ENCODE measurements around the gene TRIM33.

Gene TRIM33

GRCh38 chr1:114502080-114502479, 8.9 kb downstream of the TRIM33 start:
- H3K36me3 ChIP-seq (ENCODE audit: control insufficient read depth in 1 of 2, insufficient read depth in 2 of 2, low read length in 2 of 2): peaks cover 0 to 4% of the 10 kb centered on the region in 2 experiments
- H3K27me3 ChIP-seq (ENCODE audit: insufficient read depth, low read length): no peaks in the 10 kb centered on the region
- H3K23ac ChIP-seq (ENCODE audit: low read length): no peak overlapping the region
- no peak overlapping the region for H4K8ac ChIP-seq (ENCODE audit: low read depth, low read length)
- H4K91ac ChIP-seq (ENCODE audit: low read depth, low read length): no peak overlapping the region
- H3K4me3 ChIP-seq (ENCODE audit: low read depth, low read length): no peak overlapping the region
- DNase-seq: no peak
- no peak overlapping the region for H2AK5ac ChIP-seq (ENCODE audit: low read length)
- no peak overlapping the region for H2BK5ac ChIP-seq (ENCODE audit: low read depth, low read length, poor library complexity)
- no peak overlapping the region for H3K14ac ChIP-seq (ENCODE audit: low read length)
- H3K27ac ChIP-seq (ENCODE audit: low read depth, low read length): no peak overlapping the region
- no peaks in the 10 kb centered on the region for H3K79me1 ChIP-seq (ENCODE audit: low read length)
- H3K4me1 ChIP-seq (ENCODE audit: control insufficient read depth in 1 of 2, insufficient read depth in 2 of 2, low read length in 2 of 2): peaks cover 11 to 12% of the 10 kb centered on the region in 2 experiments
- H2BK12ac ChIP-seq (ENCODE audit: low read length): no peak overlapping the region
- H3K9ac ChIP-seq (ENCODE audit: low read length): no peak overlapping the region
- H3K18ac ChIP-seq (ENCODE audit: low read length): no peak overlapping the region
- no peak overlapping the region for H3K4ac ChIP-seq (ENCODE audit: low read depth, low read length)
- H3K9me3 ChIP-seq (ENCODE audit: insufficient read depth, low read depth, low read length): no peaks in the 10 kb centered on the region
- H2BK120ac ChIP-seq (ENCODE audit: insufficient read depth, low read length, poor library complexity): no peak overlapping the region
- no peak overlapping the region for H2AFZ ChIP-seq (ENCODE audit: insufficient read depth, low read length, poor library complexity)
- H3K79me2 ChIP-seq (ENCODE audit: control insufficient read depth, insufficient read depth, low read length, poor library complexity): peaks cover 8% of the 10 kb centered on the region
- no peak overlapping the region for H3K4me2 ChIP-seq (ENCODE audit: low read length)
- no peak overlapping the region for H4K12ac ChIP-seq (ENCODE audit: low read depth, low read length)

GRCh38 chr1:114499478-114499877, 11.5 kb downstream of the TRIM33 start:
- Histone ChIP-seq H2BK120ac (ENCODE audit: insufficient read depth, low read length, poor library complexity) (no peak overlapping the region), H4K8ac (ENCODE audit: low read depth, low read length) (no peak overlapping the region), H3K4me2 (ENCODE audit: low read length) (no peak overlapping the region), H3K9me3 (ENCODE audit: insufficient read depth, low read depth, low read length) (no peaks in the 10 kb centered on the region), H3K18ac (ENCODE audit: low read length) (no peak overlapping the region), H3K9ac (ENCODE audit: low read length) (no peak overlapping the region), H2AFZ (ENCODE audit: insufficient read depth, low read length, poor library complexity) (no peak overlapping the region), H3K4me3 (ENCODE audit: low read depth, low read length) (no peak overlapping the region), H4K91ac (ENCODE audit: low read depth, low read length) (no peak overlapping the region), H2AK5ac (ENCODE audit: low read length) (no peak overlapping the region), H2BK5ac (ENCODE audit: low read depth, low read length, poor library complexity) (no peak overlapping the region), H3K14ac (ENCODE audit: low read length) (no peak overlapping the region), H3K79me1 (ENCODE audit: low read length) (no peaks in the 10 kb centered on the region), H4K12ac (ENCODE audit: low read depth, low read length) (no peak overlapping the region), H3K4ac (ENCODE audit: low read depth, low read length) (peak overlapping the region; percentile 86), H3K27me3 (ENCODE audit: insufficient read depth, low read length) (no peaks in the 10 kb centered on the region), H3K79me2 (ENCODE audit: control insufficient read depth, insufficient read depth, low read length, poor library complexity) (peaks cover 7% of the 10 kb centered on the region), H3K36me3 (ENCODE audit: control insufficient read depth in 1 of 2, insufficient read depth in 2 of 2, low read length in 2 of 2) (peaks cover 0 to 5% of the 10 kb centered on the region in 2 experiments), H3K27ac (ENCODE audit: low read depth, low read length) (no peak overlapping the region), H3K4me1 (ENCODE audit: control insufficient read depth in 1 of 2, insufficient read depth in 2 of 2, low read length in 2 of 2) (peaks cover 5% of the 10 kb centered on the region in 2 experiments), H2BK12ac (ENCODE audit: low read length) (no peak overlapping the region), H3K23ac (ENCODE audit: low read length) (no peak overlapping the region)
- DNase-seq: no peak

GRCh38 chr1:114496089-114496488, 14.9 kb downstream of the TRIM33 start:
- H2BK12ac ChIP-seq (ENCODE audit: low read length): no peak overlapping the region
- H3K4ac ChIP-seq (ENCODE audit: low read depth, low read length): no peak overlapping the region
- no peak overlapping the region for H3K27ac ChIP-seq (ENCODE audit: low read depth, low read length)
- no peak overlapping the region for H4K8ac ChIP-seq (ENCODE audit: low read depth, low read length)
- no peak overlapping the region for H3K9ac ChIP-seq (ENCODE audit: low read length)
- H3K4me2 ChIP-seq (ENCODE audit: low read length): no peak overlapping the region
- no peak overlapping the region for H3K23ac ChIP-seq (ENCODE audit: low read length)
- no peak overlapping the region for H2AK5ac ChIP-seq (ENCODE audit: low read length)
- H2BK120ac ChIP-seq (ENCODE audit: insufficient read depth, low read length, poor library complexity): no peak overlapping the region
- H3K14ac ChIP-seq (ENCODE audit: low read length): no peak overlapping the region
- no peaks in the 10 kb centered on the region for H3K79me1 ChIP-seq (ENCODE audit: low read length)
- no peak overlapping the region for H2BK5ac ChIP-seq (ENCODE audit: low read depth, low read length, poor library complexity)
- no peak overlapping the region for H3K18ac ChIP-seq (ENCODE audit: low read length)
- no peak overlapping the region for H2AFZ ChIP-seq (ENCODE audit: insufficient read depth, low read length, poor library complexity)
- H3K36me3 ChIP-seq (ENCODE audit: control insufficient read depth in 1 of 2, insufficient read depth in 2 of 2, low read length in 2 of 2): peaks cover 0 to 5% of the 10 kb centered on the region in 2 experiments
- peaks cover 5% of the 10 kb centered on the region for H3K79me2 ChIP-seq (ENCODE audit: control insufficient read depth, insufficient read depth, low read length, poor library complexity)
- H4K12ac ChIP-seq (ENCODE audit: low read depth, low read length): no peak overlapping the region
- H3K9me3 ChIP-seq (ENCODE audit: insufficient read depth, low read depth, low read length): no peaks in the 10 kb centered on the region
- no peak for DNase-seq
- no peak overlapping the region for H3K4me3 ChIP-seq (ENCODE audit: low read depth, low read length)
- WGBS (ENCODE audit: extremely low coverage, insufficient coverage, insufficient read length): no CpG with 5 or more reads among the region's 1 CpG
- H3K27me3 ChIP-seq (ENCODE audit: insufficient read depth, low read length): no peaks in the 10 kb centered on the region
- H4K91ac ChIP-seq (ENCODE audit: low read depth, low read length): no peak overlapping the region
- no peaks in the 10 kb centered on the region for H3K4me1 ChIP-seq (ENCODE audit: control insufficient read depth in 1 of 2, insufficient read depth in 2 of 2, low read length in 2 of 2)

GRCh38 chr1:114495486-114495885, 15.5 kb downstream of the TRIM33 start:
- Histone ChIP-seq H3K4ac (ENCODE audit: low read depth, low read length) (no peak overlapping the region), H3K14ac (ENCODE audit: low read length) (no peak overlapping the region), H4K8ac (ENCODE audit: low read depth, low read length) (no peak overlapping the region), H3K36me3 (ENCODE audit: control insufficient read depth in 1 of 2, insufficient read depth in 2 of 2, low read length in 2 of 2) (peaks cover 0 to 5% of the 10 kb centered on the region in 2 experiments), H3K4me2 (ENCODE audit: low read length) (no peak overlapping the region), H2BK5ac (ENCODE audit: low read depth, low read length, poor library complexity) (no peak overlapping the region), H3K79me1 (ENCODE audit: low read length) (no peaks in the 10 kb centered on the region), H2AK5ac (ENCODE audit: low read length) (no peak overlapping the region), H3K9ac (ENCODE audit: low read length) (no peak overlapping the region), H3K23ac (ENCODE audit: low read length) (no peak overlapping the region), H4K91ac (ENCODE audit: low read depth, low read length) (no peak overlapping the region), H2BK12ac (ENCODE audit: low read length) (no peak overlapping the region), H3K27ac (ENCODE audit: low read depth, low read length) (no peak overlapping the region), H2BK120ac (ENCODE audit: insufficient read depth, low read length, poor library complexity) (no peak overlapping the region), H3K4me1 (ENCODE audit: control insufficient read depth in 1 of 2, insufficient read depth in 2 of 2, low read length in 2 of 2) (no peaks in the 10 kb centered on the region), H4K12ac (ENCODE audit: low read depth, low read length) (no peak overlapping the region), H3K4me3 (ENCODE audit: low read depth, low read length) (no peak overlapping the region), H3K18ac (ENCODE audit: low read length) (no peak overlapping the region), H3K79me2 (ENCODE audit: control insufficient read depth, insufficient read depth, low read length, poor library complexity) (peaks cover 5% of the 10 kb centered on the region), H3K9me3 (ENCODE audit: insufficient read depth, low read depth, low read length) (no peaks in the 10 kb centered on the region), H2AFZ (ENCODE audit: insufficient read depth, low read length, poor library complexity) (no peak overlapping the region), H3K27me3 (ENCODE audit: insufficient read depth, low read length) (no peaks in the 10 kb centered on the region)
- no peak for DNase-seq
- no CpG with 5 or more reads among the region's 2 CpGs for WGBS (ENCODE audit: extremely low coverage, insufficient coverage, insufficient read length)
